ENCODE data around the gene ATMIN.

DNA sequence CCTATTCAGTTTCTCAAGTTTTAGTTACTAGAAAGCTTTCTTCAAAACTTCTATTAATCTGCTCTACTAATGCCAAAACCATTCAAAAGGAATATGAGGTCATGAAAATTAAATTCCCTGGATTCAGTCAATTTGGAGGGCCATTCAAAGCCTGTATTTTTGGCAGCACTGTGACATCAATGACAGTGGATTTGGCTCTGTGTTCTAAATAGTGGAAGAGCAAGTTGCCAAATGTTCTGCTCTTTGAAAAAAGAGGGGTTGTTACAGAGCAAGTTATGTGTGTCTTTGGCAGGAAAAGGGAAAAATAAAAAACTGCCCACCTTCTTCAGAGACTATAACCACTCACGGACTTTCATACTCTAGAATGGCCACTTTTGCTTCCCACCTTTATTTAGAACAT is 44.6 kb downstream of the ATMIN start:
- TF ChIP-seq, protein P1, sequence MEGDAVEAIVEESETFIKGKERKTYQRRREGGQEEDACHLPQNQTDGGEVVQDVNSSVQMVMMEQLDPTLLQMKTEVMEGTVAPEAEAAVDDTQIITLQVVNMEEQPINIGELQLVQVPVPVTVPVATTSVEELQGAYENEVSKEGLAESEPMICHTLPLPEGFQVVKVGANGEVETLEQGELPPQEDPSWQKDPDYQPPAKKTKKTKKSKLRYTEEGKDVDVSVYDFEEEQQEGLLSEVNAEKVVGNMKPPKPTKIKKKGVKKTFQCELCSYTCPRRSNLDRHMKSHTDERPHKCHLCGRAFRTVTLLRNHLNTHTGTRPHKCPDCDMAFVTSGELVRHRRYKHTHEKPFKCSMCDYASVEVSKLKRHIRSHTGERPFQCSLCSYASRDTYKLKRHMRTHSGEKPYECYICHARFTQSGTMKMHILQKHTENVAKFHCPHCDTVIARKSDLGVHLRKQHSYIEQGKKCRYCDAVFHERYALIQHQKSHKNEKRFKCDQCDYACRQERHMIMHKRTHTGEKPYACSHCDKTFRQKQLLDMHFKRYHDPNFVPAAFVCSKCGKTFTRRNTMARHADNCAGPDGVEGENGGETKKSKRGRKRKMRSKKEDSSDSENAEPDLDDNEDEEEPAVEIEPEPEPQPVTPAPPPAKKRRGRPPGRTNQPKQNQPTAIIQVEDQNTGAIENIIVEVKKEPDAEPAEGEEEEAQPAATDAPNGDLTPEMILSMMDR (IDR thresholded peaks at IDR 0.05): no peak
- no peak for TF ChIP-seq EP300 (IDR thresholded peaks at IDR 0.05)
